Gastroesophageal sphincter (tissue), 4 donors: ENCODE results near the gene SYT8. TPM values are rescaled to one million over a fixed set of nuclear protein-coding genes. Genes with fewer than 3 reads are reported as not detected.

Experiments
- ATAC-seq: fragments of 150-250 bp; one replicate; pipeline ENCODE4 v1.9.1; 2016; ENCODE audit warnings: mild to moderate bottlenecking, moderate library complexity
- H3K27ac ChIP-seq, 4 donors: fragments of 200-600 bp; sonication (generic) in 3 of 4; 1 replicate in 3 of 4; 2 replicates in 1 of 4; pipeline ENCODE4 v1.5.1; 2016 to 2019
- H3K27me3 ChIP-seq: fragments of 200-600 bp; sonication (generic); one replicate; pipeline ENCODE4 v1.5.1; 2019
- H3K36me3 ChIP-seq, 2 donors: fragments of 200-600 bp; sonication (generic); one replicate each; pipeline ENCODE4 v1.5.1; 2019; ENCODE audit warnings: control low read depth in 1 of 2
- H3K4me1 ChIP-seq, 3 donors: fragments of 200-600 bp; sonication (generic); 1 replicate in 2 of 3; 2 replicates in 1 of 3; pipeline ENCODE4 v1.5.1; 2016 to 2019; ENCODE audit warnings: control low read depth in 2 of 3
- H3K4me3 ChIP-seq, 2 donors: fragments of 200-600 bp; sonication (generic); one replicate each; pipeline ENCODE4 v1.5.1; 2019; ENCODE audit warnings: mild to moderate bottlenecking in 1 of 2, moderate library complexity in 1 of 2
- H3K9me3 ChIP-seq, 3 donors: fragments of 200-600 bp; sonication (generic); one replicate each; pipeline ENCODE4 v1.5.1; 2017 to 2019; ENCODE audit warnings: control low read depth in 2 of 3
- CTCF ChIP-seq, 4 experiments: fragments of 200-600 bp in 2 of 4; fragments of 450-650 bp in 2 of 4; sonication (generic) in 1 of 4; IDR thresholded peaks; one replicate each; pipeline ENCODE4 v1.5.1; 2017 to 2019; ENCODE audit warnings: antibody characterized with exemption in 4 of 4, mild to moderate bottlenecking in 2 of 4, moderate library complexity in 2 of 4
- EP300 ChIP-seq: sonication (generic); formaldehyde crosslinking; IDR thresholded peaks from one replicate; pipeline ENCODE4 v1.6.1; 2017; ENCODE audit warnings: antibody characterized with exemption, mild to moderate bottlenecking
- POLR2A ChIP-seq, 2 donors: fragments of 450-650 bp; IDR thresholded peaks; one replicate each; pipeline ENCODE4 v1.6.1; 2017; ENCODE audit warnings: antibody characterized with exemption in 2 of 2, mild to moderate bottlenecking in 2 of 2, moderate library complexity in 1 of 2
- POLR2AphosphoS5 ChIP-seq: sonication (generic); formaldehyde crosslinking; IDR thresholded peaks from one replicate; pipeline ENCODE4 v1.6.1; 2017; ENCODE audit warnings: antibody characterized with exemption
- WGBS, 2 donors: methylation state at CpG; one replicate each; pipeline ENCODE4 v1.1.5; 2018; ENCODE audit warnings: low coverage in 1 of 2; 5-methylcytosine and 5-hydroxymethylcytosine counted together
- total RNA-seq, 4 donors: library from RNA; depleted of rRNA; stranded (reverse); fragments of >200 nt; gene quantifications; one replicate each; pipeline ENCODE4 v1.1.0, GENCODE V29; 2016

SYT8 gene
- total RNA-seq, 4 donors from 2014 or later = 2.2 TPM; not detected in 3

DNA sequence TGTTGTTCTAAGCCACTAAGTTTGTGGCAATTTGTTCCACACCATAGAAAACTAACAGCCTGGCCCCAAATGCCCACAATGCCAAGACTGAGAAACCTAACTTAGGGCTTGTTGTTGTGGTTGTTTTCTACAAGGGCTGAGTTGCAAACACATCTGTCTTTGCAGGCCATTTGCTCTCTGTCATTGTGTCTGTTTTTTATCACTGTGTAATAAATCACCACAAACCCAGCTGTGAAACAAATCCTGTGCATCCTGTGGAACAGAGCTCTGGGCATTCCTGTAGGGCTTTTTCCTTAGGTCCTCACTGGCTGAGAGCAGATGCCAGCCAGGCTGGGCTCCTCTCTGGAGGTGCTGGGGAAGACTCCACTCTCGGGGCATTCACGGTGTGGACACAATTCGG lies 15.7 kb upstream of the SYT8 start:
- peaks cover 23% of the 10 kb centered on the region for H3K27me3 ChIP-seq
- peaks cover 0 to 28% (median 0%) of the 10 kb centered on the region in 3 donors for H3K9me3 ChIP-seq
- no peak for TF ChIP-seq CTCF (IDR thresholded peaks at IDR 0.05)
- no peak for TF ChIP-seq EP300
- TF ChIP-seq POLR2AphosphoS5 = no peak
- TF ChIP-seq POLR2A (IDR thresholded peaks at IDR 0.05) = no peak
- H3K27ac ChIP-seq = no peak overlapping the region
- WGBS, 2 donors = 73% methylated on average over 2 of the region's 3 CpGs; no CpG with 5 or more reads in 1 of the 2 donors
- H3K4me3 ChIP-seq = no peak overlapping the region
- no peaks in the 10 kb centered on the region for H3K36me3 ChIP-seq
- ATAC-seq = no peak
- H3K4me1 ChIP-seq = no peaks in the 10 kb centered on the region

- ATAC-seq = no peak
- Histone ChIP-seq H3K4me3 (no peak overlapping the region), H3K4me1 (no peaks in the 10 kb centered on the region), H3K9me3 (peaks cover 0 to 28% (median 0%) of the 10 kb centered on the region in 3 donors), H3K27me3 (peaks cover 17% of the 10 kb centered on the region), H3K27ac (no peak overlapping the region), H3K36me3 (no peaks in the 10 kb centered on the region)
- TF ChIP-seq CTCF (IDR thresholded peaks at IDR 0.05) = no peak
- TF ChIP-seq EP300 = no peak
- TF ChIP-seq POLR2AphosphoS5 = no peak
- TF ChIP-seq POLR2A (IDR thresholded peaks at IDR 0.05) = no peak
- WGBS, 2 donors = 55 to 67% methylated on average over 3 to 8 of the region's 14 CpGs
These were observed 14.1 kb upstream of the SYT8 start for GRCh38 chr11:1820463-1821325.

DNA sequence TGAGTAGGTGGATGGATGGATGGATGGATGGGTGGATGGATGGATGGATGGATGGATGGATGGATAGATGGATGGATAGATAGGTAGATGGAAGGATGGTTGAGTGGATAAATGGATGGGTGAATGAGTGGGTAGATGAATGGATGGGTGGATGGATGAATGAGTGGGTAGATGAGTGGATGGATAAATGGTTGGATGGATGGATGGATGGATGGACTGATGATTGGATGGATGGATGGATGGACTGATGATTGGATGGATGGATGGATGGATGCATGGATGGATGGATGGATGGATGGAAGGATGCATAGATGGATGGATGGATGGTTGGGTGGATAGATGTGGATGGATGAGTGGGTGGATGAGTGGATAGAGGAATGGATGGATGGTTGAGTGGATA lies 13.2 kb upstream of the SYT8 start:
- TF ChIP-seq CTCF (IDR thresholded peaks at IDR 0.05) (no peak), POLR2A (IDR thresholded peaks at IDR 0.05) (no peak), POLR2AphosphoS5 (no peak), EP300 (no peak)
- Histone ChIP-seq H3K9me3 (peaks cover 0 to 28% (median 0%) of the 10 kb centered on the region in 3 donors), H3K4me1 (peaks cover 0 to 1% (median 0%) of the 10 kb centered on the region in 3 donors), H3K27me3 (peaks cover 21% of the 10 kb centered on the region), H3K36me3 (no peaks in the 10 kb centered on the region), H3K4me3 (no peak overlapping the region), H3K27ac (no peak overlapping the region)
- ATAC-seq = no peak

- no peak overlapping the region for H3K4me3 ChIP-seq
- no peaks in the 10 kb centered on the region for H3K36me3 ChIP-seq
- H3K4me1 ChIP-seq = peaks cover 0 to 13% (median 0%) of the 10 kb centered on the region in 3 donors
- H3K9me3 ChIP-seq = peaks cover 0 to 22% (median 0%) of the 10 kb centered on the region in 3 donors
- H3K27ac ChIP-seq = no peak overlapping the region
- TF ChIP-seq CTCF (IDR thresholded peaks at IDR 0.05) (no peak), POLR2A (IDR thresholded peaks at IDR 0.05) (no peak), POLR2AphosphoS5 (no peak), EP300 (no peak)
- no peak for ATAC-seq
- no CpG with 5 or more reads among the region's 8 CpGs for WGBS, 2 donors
- peaks cover 30% of the 10 kb centered on the region for H3K27me3 ChIP-seq
These were observed 12.0 kb upstream of the SYT8 start for GRCh38 chr11:1822648-1823375.
